HG02970 (cell line): ENCODE measurements around the gene KISS1.
"Not testable (repeated sequence)": the region's sequence is repeated elsewhere in the genome, so short reads cannot be mapped to it uniquely, and the experiment has no call there.

Source experiments
- ATAC-seq: cut with Tn5 transposase; IDR thresholded peaks from one replicate; pipeline ENCODE4 v1.9.1; 2021; ENCODE audit warnings: mild to moderate bottlenecking, moderate library complexity, moderate number of reproducible peaks; ENCODE audit not compliant: unreplicated experiment, low FRiP score

KISS1 gene, protein sequence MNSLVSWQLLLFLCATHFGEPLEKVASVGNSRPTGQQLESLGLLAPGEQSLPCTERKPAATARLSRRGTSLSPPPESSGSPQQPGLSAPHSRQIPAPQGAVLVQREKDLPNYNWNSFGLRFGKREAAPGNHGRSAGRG

DNA sequence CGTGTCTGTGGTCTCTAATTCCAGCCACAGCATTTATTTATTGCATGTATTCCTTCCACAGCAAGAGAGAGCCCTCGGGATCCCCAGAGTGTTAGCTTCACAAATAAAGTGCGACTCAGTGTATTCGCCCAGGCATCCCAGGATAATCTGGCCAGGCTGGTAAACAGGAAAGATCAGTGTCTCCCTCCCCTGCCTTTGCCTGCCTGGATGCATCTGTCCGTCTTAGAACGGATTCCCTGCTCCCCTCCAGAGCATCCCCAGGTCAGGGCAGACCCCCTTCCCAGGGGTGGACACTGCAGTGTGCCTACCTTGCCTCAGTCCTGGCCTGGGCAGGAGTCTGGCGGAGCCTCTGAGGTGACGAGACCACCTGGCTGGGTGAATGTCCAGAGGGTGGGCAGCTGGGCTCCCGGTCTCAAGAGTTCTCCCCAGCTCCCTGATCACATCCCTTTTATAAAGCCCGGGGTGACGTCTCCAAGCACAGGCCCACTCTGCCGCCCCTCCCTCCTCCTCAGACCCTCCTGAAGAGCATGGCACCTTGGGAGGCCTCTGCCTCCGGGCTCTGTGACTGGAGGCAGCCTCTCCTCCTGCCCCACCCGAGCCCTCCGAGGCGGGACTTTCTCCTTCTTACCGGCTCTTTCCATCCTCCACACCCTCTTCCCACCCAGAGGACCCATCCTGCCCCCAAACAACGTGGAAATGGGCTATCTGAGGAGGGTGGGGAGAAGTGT is at the start of gene KISS1:
Gene KISS1, minus strand, starts transcription at position 424 of the 728 bp plus-strand sequence. CDS start 3,615 bp downstream, outside the sequence.
- ATAC-seq, result no peak

- no peak for ATAC-seq
Measured at GRCh38 chr1:204242920-204243319, 46.6 kb upstream of the KISS1 start.

GRCh38 chr1:204241914-204242313 is 45.6 kb upstream of the KISS1 start:
- no peak for ATAC-seq

DNA sequence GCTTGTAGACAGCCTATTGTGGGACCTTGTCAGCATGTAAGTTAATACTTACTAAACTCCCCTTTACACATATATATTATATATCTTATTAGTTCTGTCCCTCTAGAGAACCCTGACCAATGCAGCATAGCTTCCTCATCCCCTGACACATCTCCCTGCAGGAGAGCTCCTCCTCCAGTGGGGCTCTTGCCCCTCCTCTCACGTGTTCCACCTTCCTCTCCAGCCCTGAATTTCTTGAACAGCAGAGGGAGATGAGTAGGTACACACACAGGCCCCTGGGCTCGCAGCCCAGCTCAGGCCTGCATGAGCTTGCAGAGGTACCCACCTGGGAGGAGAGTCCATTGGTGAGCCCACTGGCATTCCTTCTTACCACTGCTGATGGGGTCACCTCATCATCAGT is 44.8 kb upstream of the KISS1 start:
- no peak for ATAC-seq

- no peak for ATAC-seq
Measured at GRCh38 chr1:204240233-204240632, 43.9 kb upstream of the KISS1 start.

DNA sequence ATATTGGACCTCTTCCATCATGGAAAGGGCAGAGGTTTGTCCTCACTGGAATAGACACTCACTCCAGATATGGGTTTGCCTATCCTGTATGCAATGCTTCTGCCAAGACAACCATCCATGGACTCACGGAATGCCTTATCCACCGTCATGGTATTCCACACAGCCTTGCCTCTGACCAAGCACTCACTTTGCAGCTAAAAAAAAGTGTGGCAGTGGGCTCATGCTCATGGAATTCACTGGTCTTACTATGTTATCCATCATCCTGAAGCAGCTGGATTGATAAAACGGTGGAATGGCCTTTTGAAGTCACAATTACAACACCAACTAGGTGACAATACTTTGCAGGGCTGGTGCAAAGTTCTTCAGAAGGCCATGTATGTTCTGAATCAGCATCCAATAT is 43.1 kb upstream of the KISS1 start:
- not testable (repeated sequence) for ATAC-seq

GRCh38 chr1:204238520-204238919 is 42.2 kb upstream of the KISS1 start:
- ATAC-seq, result not testable (repeated sequence)

DNA sequence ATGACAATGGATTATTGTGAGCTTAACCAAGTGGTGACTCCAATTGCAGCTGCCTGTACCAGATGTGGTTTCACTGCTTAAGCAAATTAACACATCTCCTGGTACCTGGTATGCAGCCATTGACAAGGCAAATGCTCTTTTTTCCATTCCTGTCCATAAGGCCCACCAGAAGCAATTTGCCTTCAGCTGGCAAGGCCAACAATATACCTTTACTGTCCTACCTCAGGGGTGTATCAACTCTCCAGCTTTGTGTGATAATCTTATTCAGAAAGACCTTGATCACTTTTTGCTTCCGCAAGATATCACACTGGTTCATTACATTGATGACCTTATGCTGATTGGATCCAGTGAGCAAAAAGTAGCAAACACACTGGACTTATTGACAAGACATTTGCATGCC is 41.2 kb upstream of the KISS1 start:
- not testable (repeated sequence) for ATAC-seq

DNA sequence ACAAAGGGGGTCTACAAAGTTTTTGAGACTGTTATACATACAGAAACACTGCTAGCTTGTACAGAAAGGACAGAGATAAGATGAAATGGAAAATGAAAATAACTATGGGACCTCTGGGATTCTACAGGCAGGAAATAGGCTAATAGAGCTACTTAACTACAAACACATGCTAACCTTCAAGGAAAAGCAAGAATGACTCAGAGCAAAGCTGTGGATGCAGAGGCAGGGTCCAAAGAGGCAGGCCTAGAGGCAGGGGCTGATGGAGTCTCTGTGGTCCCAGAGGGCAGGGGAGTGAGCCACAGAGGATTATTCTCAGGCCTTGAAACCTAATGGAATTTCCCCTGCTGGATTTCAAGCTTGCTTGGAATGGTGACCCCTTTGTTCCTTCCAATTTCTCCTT is 36.2 kb upstream of the KISS1 start:
- no peak for ATAC-seq

GRCh38 chr1:204230211-204230610 is 33.9 kb upstream of the KISS1 start:
- ATAC-seq, result no peak

GRCh38 chr1:204228896-204229295 is 32.6 kb upstream of the KISS1 start:
- ATAC-seq, result no peak

DNA sequence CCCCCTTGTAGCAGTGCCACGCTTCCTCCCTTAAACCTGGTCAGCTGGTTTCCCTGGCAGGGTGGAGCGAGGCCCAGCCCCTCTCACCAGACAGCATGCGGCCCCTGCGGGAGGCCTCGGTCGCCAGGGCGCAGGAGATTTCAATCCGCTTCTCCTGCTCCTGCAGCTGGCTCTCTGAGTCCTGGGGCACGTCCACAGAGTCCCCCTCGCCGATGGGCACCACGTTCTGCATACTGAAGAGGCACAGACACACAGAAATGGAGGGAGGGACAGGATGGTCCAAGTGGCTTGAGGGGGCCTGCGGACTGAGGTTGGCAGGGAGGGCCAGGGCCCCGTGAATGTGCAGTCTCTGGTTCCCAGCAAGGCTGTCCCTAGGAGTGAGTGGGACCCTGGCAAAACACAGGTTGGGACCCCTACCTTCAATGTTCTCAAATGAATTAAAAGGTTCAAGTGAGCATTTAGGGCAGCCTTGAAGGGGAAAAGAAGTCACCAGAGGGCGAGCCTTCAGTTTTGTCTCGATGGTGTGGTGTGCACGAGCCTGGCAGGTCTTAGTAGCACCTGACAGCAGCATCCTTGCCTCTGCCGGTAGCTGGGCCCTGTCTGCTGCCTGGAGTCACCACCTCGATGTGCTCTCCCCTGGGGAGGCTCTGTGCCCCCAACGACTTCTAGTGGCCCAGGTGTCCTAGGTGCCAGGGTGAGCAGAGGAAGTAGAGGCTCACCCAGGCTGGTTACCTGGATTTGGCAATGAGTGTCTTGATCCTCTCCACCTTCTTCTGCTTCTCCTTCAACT is 31.9 kb upstream of the KISS1 start:
- ATAC-seq, result no peak

DNA sequence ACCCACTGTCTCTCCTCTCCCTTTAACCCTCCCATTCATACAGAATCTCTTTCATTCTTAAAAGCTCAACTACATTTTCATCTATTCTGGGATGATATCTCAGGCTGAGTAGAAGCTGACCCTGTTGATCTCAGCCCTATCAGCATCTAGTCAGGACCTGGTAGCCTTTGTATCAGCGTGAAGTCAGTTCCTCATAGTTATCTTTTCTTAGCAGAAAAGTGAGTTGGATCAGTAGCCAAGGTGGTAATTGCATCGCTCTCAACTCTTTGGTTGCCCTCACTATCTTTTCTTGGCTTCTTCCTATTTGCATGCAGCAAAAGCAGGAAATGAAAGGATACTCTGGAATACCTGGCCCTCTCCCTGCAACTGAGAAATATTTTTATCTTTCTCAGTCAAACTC is 31.1 kb upstream of the KISS1 start:
- no peak for ATAC-seq

GRCh38 chr1:204225841-204226735 is 29.8 kb upstream of the KISS1 start:
- ATAC-seq, result no peak

DNA sequence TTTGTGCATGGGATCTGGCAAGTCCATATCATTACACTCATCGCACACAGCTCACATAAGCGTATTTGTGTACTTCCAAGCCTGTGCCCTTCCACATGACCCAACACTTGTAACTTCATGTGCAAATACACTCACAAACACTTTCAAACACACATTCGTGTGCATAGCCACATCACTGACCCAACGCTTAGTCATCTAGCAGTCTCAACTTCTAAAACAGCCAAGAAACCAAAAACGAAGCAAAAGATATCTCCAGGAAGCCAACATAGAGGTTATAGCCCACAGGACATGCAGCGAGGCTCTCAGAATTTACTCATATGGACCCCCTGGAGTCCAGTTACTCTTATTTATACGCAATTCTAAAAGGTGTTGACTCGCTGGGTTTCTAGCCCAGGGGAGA is 28.4 kb upstream of the KISS1 start:
- ATAC-seq, result no peak

DNA sequence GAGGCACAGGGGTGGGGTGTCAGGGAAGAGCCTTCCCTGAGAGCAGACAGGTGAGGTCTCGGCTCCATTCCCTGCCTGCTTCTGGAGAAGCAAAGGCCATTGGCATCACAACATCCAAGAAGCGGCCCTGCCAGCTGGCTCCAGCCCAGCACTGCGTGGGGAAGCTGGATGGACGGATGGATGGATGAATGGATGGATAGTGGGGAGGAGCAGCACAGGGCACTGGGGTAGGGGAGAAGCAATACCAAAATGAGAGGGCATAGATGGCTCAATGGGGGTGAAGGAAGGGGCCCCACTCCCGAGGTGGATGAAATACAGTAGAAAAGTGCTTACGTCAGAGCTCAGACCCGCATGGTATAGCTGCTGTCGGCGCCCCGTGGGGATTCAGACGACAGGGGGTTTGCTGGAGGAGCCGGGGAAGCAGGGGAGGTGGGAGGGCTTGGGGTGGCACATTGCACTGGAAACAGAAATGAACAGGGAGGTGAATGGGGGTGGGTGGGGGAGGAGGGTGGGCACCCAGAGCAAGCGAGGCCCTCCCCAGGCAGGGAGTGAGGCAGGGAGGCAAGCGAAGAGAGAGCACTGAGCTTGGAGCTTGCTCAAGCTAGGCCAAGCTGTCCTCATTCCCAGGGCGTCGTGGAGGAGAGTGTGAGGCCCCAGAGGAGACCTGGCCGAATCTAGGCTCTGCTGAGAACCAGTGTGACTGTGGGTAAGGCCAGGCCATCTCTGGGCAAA is 27.0 kb upstream of the KISS1 start:
- ATAC-seq, result no peak

DNA sequence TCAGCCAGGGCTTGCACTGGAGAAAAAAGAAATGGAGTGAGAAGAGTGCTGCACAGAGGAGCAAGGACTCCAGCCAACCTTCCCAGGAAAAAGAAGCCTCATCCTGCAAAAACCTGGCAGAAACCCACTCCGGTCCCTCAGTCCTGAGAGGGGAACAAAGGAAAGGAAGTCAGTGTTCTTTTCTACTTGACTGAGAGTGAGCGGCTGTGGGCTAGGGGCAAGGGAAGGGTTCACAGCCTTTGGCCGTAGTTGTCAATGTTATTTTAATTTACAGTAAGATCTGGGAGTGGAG is 26.4 kb upstream of the KISS1 start:
- ATAC-seq, result no peak

DNA sequence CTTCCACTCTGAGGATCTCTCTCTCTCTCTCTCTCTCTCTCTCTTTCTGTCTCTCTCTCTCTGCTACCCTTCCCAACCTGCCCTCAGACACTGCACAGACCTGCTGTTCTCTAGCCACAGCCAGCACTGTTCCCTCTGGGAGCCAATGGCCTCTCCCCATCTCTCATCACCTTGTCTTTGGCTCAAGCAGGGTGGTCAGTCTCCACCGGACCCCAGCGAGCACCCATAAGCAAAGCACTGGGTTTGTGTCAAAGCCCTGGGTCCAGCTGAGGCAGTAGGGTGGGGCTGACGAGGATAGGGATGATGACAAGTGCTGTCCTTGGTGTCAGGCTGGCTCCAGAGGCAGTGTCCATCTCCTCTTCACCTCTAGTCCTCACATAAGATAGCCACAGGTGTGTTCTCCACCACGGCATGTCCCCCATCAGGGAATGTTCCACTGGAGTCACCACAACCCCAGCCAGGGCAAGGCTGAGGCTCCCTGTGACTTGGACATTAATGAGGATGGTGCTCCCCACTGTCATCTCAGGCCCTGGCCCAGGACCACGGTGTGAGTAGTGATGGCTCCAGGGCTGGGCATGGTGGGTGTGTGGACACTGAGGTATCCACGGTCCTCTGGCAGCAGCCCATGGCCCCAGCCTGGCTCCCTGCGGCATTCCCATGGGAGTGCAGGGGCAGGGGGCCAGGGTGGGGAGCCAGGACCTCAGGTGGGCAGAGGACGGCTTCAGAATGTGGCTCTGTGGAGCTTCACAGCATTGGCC is 25.9 kb upstream of the KISS1 start:
- ATAC-seq, result no peak

GRCh38 chr1:204221271-204221670 is 25.0 kb upstream of the KISS1 start:
- no peak for ATAC-seq
